GM21526 (cell line): ENCODE measurements around the gene SRSF5.
"Not testable (repeated sequence)": the region's sequence is repeated elsewhere in the genome, so short reads cannot be mapped to it uniquely, and the experiment has no call there.

Source experiments
- ATAC-seq: cut with Tn5 transposase; IDR thresholded peaks from one replicate; pipeline ENCODE4 v1.9.1; 2021; ENCODE audit warnings: moderate library complexity; ENCODE audit not compliant: unreplicated experiment, low FRiP score

Gene SRSF5

DNA sequence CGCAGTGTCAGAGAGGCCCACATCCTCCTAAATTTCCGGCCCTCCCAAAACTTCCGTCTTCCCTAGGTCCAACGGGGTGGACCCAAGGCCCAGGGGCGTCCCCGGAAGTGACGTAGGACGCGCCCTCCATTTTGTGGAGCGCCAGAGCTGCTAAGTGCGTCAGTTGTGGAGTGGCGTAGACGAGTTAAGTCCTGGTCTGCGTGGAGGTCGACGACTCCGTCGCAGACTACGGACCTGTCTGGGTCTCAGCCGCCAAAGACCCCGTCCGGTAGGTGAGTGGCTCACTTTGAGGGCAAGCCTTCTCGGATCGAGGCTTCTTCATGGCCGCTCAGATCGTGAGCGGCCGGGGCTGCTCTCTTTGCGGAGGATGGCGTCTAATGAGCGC is at the start of gene SRSF5:
TSS of gene SRSF5 (plus strand) at position 159 of the 385 bp plus-strand sequence. CDS start 1,015 bp downstream, outside the sequence.
- peak; percentile 64 for ATAC-seq

GRCh38 chr14:69718614-69719013 is 48.3 kb upstream of the SRSF5 start:
- ATAC-seq: not testable (repeated sequence)

DNA sequence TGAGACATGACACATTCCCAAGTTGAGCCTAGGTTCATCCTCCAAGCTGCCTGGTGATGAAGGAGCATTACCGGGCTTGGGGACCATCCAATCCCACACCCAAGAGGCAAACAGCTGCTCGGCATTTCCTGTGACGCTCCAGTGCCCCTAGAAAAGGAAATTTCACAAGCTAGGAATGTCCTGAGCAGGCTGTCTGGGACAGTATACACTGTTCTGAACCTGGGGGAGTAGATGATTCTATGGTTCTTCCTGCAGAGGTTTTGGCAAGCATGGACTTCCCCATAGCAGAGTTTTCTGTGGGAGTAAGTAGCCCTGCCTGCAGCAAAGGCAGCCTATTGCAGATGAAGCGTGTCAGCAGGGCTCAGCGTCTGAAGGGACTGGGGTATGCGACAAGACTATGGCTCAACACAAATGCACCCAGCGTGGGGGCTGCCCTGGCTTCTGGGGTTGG is 47.4 kb upstream of the SRSF5 start:
- ATAC-seq: no peak

DNA sequence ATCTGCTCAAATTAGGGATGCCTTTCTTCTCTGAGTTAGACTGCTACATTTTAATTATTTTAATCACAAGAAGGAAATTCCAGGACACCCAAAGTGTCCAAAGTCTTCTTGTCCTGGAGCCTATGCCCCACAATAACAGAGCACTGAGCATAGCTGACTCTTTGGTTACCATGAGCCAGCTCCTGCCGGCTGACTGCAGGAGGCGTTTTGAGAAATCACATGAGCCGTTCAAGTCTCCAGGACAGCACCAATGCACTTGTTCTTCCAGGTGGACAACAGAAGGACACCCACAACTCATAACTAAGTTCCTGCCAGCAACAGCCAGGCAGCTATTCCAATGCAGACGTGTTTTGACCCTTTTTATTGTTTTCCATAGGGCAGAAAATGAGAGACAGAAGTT is 46.0 kb upstream of the SRSF5 start:
- ATAC-seq: no peak

DNA sequence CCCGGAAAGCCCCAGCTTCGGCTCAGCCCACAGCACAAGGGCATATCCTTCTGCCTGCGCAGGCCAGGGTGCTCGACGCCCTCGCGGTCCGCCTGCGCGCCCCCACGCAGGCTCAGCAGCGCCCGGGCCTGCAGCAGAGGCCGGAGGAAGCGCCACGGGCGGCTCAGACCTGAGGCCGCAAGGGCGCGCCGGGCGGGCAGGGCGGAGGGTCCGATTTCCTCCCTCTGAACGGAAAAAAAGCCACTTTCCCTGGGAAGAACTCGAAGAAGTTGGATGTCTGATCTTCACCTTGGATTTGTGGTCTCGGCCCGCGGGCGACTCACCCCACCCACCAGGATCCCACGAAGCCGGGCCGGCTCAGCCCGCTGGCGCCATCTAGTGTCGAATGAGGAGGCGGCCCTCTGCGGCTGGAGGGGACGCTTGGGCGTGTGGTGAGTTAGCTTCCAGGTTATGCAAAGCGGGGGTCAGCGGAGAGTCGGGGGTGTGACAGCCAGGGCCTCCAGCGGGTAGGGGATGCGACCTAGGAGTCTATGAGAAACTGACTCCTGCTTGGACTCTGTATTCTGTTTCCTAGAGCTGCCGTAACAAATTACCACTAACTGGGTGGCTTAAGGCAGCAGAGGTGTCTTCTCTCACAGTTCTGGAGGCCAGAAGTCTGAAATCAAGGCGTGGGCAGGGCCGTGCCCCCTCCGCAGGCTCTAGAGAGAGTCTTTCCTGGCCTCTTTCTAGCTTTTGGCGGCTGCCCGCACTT is 40.0 kb upstream of the SRSF5 start:
- ATAC-seq: peak; percentile 72

DNA sequence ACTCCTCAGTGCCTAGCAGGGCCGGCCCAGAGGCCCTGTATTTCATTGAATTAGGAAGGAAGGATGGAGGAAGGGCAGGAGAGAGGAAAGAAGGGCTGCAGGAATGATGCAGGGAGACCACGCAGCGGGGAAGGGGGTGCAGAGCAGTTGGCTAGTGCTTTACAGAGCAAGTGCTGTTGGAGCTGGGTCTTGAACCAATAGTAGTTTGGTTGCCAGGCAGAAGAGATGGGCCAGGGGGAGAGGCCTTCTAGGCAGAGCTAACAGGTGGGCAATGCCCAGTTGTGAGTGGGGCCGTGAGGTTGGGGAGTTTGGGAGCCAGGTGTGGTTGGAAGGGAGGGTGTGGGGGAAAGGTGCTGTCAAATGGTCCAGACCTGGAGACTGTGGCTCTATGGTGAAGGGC is 39.1 kb upstream of the SRSF5 start:
- ATAC-seq: no peak

- not testable (repeated sequence) for ATAC-seq
These were observed 34.9 kb upstream of the SRSF5 start for GRCh38 chr14:69731919-69732598.

DNA sequence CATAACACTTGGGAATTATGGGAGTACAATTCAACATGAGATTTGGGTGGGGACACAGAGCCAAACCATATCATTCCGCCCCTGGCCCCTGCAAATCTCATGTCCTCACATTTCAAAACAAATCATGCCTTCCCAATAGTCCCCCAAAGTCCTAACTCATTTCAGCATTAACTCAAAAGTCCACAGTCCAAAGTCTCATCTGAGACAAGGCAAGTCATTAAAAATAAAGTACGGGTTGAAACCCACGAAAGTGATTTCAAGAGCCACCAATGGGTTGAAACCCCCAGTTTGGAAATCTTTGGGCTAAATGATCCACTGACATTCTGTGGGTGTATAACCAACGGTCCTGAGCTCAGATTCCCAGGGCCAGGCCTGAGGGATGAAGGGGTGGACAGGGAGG is 30.5 kb upstream of the SRSF5 start:
- not testable (repeated sequence) for ATAC-seq

- ATAC-seq: no peak
These were observed 25.9 kb upstream of the SRSF5 start for GRCh38 chr14:69741055-69741454.

DNA sequence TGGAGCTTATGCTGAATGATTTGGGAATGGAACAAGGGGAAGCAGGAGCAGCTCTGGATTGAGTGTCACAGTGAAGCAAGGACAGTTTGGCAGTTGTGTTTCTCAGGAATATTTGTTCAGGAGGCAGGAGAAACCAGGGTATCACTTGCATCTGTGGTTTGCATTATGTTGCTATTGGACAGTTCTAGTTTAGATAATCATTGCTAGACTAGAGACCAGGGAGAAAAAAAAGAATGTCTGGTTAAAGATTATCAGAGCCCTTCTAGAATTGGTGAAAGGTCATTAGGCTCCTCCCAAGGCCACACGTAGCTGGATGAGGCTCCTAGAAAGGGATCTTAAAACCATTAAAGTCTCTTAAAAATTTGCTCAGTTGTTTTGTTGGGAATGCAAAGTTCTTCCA is 17.0 kb upstream of the SRSF5 start:
- no peak for ATAC-seq

GRCh38 chr14:69750495-69750894 is 16.4 kb upstream of the SRSF5 start:
- ATAC-seq: no peak

DNA sequence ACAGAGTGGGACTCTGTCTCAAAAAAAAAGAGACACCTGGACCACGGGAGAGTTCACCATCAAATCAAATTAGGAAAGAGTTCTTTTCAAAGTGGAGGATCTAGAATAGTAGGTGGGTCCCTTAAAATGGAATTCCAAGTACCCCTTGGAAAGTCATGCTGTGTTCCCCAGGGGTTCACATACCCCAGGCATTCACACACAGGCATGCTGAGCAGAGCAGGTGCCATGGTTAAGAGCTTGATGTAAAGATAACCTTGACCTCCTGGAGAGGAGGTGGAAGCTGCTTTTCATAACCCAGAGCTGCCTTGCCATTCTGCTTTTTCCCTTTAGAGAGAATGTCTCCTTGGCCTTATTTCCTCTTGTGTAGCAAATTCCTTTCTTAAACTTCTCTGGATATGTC is 14.2 kb upstream of the SRSF5 start:
- ATAC-seq: no peak

GRCh38 chr14:69753860-69754259 is 13.1 kb upstream of the SRSF5 start:
- ATAC-seq: no peak

DNA sequence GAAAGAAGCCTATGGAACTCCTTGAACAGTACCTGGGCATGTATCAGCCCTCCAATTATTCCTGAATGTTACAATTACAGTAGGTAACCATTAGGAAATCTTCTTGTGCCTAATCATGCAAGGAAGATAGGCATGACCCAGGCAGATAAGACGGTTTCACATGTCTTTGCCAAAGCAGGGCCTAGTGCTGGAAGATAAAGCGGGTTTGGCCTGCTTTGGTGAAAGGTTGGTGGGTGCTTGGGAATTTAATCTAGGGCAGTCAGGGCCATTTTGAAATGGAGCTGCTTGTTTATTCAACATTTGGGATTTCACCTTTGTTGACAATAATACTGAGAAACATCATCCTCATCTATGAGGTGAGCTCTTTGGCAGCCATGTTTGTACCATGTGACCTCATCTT is 12.5 kb upstream of the SRSF5 start:
- ATAC-seq: no peak

GRCh38 chr14:69755296-69755695 is 11.6 kb upstream of the SRSF5 start:
- ATAC-seq: no peak

DNA sequence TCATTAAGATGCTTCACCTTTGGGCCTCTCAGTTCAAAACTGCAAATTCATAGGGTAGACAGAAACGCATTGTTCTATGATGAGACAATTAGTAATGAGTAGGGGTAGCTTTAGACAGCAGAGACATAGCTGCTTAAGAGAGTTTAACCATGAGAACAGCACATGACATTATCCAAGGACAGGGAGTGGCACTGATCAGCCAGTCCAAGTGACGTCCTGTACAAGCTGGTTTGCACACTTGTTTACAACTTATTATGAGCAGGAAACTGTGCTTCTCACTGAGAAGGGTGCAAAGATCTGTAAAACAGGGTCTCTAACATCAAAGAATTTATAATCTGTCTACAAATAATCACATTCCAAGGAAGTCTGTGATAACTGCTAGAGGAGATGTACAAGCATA is 11.2 kb upstream of the SRSF5 start:
- no peak for ATAC-seq

DNA sequence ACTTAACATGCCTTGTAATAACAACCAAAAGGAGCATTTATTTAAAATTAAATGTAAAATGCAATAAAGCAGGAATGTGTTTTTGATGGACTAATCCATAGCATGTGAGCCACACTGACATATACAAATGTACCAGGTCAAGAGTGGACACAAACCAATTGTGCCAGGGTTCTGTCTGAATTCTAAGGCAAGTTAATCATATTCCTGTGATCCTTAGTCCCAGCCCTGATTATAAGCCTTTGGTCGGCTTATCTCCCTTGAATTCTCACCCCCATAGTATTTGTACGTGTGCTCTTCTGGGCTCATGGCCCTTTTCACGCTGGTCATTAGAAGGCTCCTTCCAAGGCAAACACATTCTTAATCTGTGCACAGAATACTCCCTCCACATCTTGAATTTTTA is 10.6 kb upstream of the SRSF5 start:
- ATAC-seq: no peak

DNA sequence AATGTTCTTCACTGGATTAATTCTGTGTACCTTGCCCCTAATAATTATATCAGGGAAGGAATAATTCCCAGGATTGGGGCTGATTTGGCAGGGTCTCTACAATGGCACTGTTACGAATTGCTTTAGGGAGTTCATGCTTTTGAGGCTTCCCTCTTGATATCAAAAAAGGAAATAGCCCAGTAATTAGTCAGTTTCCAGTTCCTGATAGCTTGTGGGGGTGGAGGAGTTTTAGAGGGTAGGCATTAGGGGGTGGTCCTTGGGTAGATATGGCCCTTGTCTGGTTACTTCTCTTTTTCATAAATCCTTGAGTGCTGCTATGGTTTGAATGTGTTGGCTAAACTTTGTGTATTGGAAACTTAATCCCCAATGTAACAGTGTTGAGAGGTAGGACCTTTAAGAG is 6.1 kb upstream of the SRSF5 start:
- ATAC-seq: no peak

DNA sequence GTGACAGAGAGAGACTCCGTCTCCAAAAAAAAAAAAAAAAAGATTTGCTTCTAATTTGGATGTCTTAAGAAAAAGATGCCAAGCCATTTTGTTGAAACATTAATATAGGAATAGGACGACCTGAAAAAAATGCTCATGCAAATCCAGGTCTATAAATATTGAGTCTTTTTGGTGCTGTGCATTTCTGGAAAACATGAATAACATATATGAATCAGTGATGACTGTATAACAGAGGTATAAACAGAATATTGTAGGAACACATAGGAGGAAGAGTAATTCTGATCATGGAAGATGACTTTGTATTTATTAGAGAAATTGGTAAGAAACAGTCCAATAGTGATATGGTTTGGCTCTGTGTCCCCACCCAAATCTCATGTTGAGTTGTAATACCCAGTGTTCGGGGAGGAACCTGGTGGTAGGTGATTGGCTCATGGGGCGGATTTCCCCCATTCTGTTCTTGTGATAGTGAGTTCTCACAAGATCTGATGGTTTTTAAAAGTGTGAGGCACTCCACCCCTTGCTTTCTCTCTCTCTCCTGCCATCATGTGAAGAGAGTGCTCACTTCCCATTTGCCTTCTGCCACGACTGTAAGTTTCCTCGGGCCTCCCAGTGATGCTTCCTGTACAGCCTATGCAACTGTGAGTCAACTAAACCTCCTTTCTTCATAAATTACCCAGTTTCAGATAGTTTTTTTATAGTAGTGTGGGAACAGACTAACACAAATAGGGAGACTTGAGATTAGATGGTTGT is 3.0 kb upstream of the SRSF5 start:
- no peak for ATAC-seq

DNA sequence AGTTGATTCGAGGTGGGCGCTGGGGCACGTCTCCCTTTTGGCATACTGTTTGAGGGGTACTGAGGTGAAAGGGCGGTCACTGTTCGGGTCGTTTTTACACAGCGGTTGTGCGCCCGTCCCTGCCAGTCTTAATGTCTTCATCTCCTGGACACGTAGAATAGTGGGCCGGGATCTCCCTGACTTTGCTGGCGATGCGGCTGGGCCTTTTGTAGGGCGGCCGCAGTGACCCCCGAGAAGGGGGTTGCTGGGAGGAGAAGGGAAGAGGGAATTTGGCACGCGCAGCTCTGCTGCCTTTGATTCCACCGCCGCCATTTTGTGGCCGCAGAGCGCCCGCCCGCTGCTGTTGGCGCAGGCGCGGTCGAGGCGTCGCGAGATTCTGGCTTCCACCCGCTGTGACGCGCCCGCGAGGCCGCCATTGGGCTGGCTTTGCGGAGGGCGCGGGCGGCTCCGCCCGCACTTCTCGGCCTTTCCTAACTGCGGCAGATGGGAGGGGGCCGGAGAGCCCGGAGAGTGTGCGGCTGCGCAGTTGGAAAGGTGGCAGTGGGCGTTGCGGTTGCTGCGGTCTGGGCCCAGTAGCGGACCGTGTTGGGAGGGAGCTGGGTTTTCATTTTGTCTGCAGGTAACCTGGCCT is 542 bp downstream of the SRSF5 start:
- peak; percentile 74 for ATAC-seq

- no peak for ATAC-seq
These were observed 1.9 kb downstream of the SRSF5 start for GRCh38 chr14:69768873-69769272.
